Measurements from ENCODE around the gene ZNF333. TPM values are rescaled to one million over a fixed set of nuclear protein-coding genes. Genes with fewer than 3 reads are reported as not detected.

ZNF333 gene
- total RNA-seq, 1 donor from 2014 or later, result 31.3 TPM

Other genes with a start within 250 kb of the ZNF333 start
- 3.0 TPM for gene PTGER1, start 214.7 kb upstream of the ZNF333 start, total RNA-seq
- gene GIPC1, start 193.9 kb upstream of the ZNF333 start, total RNA-seq, result 141 TPM
- 81.6 TPM for gene DNAJB1, start 171.7 kb upstream of the ZNF333 start, total RNA-seq
- 104 TPM for gene TECR, start 160.5 kb upstream of the ZNF333 start, total RNA-seq
- 169 TPM for gene NDUFB7, start 118.0 kb upstream of the ZNF333 start, total RNA-seq
- gene CLEC17A, start 107.0 kb upstream of the ZNF333 start, total RNA-seq, result 0.26 TPM
- gene ADGRE3, start 15.2 kb upstream of the ZNF333 start, total RNA-seq, result not detected
- 10.3 TPM for gene ADGRE2, start 88.5 kb downstream of the ZNF333 start, total RNA-seq
- gene OR7A5, start 145.1 kb downstream of the ZNF333 start, total RNA-seq, result not detected
- not detected for gene OR7C1, start 145.1 kb downstream of the ZNF333 start, total RNA-seq
- gene OR7A10, start 158.9 kb downstream of the ZNF333 start, total RNA-seq, result not detected
- not detected for gene OR7A17, start 196.1 kb downstream of the ZNF333 start, total RNA-seq